Retinal pigment epithelial cell (primary cell): Measurements from ENCODE around the gene EDAR.

Experiments
- DNase-seq: peaks from one replicate; pipeline ENCODE4 v3.0.0-alpha.2; 2010; ENCODE audit warnings: low read depth
- H3K4me3 ChIP-seq: 2 replicates; pipeline ENCODE4 v1.5.1; 2011; ENCODE audit warnings: mild to moderate bottlenecking, low read length, control low read depth, moderate library complexity
- CTCF ChIP-seq: conservative IDR thresholded peaks from 2 replicates; pipeline ENCODE4 v1.5.1; 2011; ENCODE audit warnings: low read depth, low read length, control low read depth, inconsistent platforms

EDAR gene

GRCh38 chr2:108983610-108984009, 5.4 kb downstream of the EDAR start:
- no peak overlapping the region for H3K4me3 ChIP-seq
- TF ChIP-seq CTCF: no peak
- no peak for DNase-seq

GRCh38 chr2:108983061-108983460, 6.0 kb downstream of the EDAR start:
- DNase-seq: no peak
- no peak for TF ChIP-seq CTCF
- no peak overlapping the region for H3K4me3 ChIP-seq

- TF ChIP-seq CTCF: no peak
- DNase-seq: no peak
- no peak overlapping the region for H3K4me3 ChIP-seq
Observed at GRCh38 chr2:108982259-108982679, 6.8 kb downstream of the EDAR start.

GRCh38 chr2:108981846-108982245, 7.2 kb downstream of the EDAR start:
- DNase-seq: no peak
- no peak for TF ChIP-seq CTCF
- no peak overlapping the region for H3K4me3 ChIP-seq

GRCh38 chr2:108980076-108980475, 8.9 kb downstream of the EDAR start:
- DNase-seq: no peak
- TF ChIP-seq CTCF: no peak
- H3K4me3 ChIP-seq: no peak overlapping the region

GRCh38 chr2:108979461-108979860, 9.6 kb downstream of the EDAR start:
- TF ChIP-seq CTCF: no peak
- DNase-seq: no peak

GRCh38 chr2:108978709-108979111, 10.3 kb downstream of the EDAR start:
- no peak overlapping the region for H3K4me3 ChIP-seq
- TF ChIP-seq CTCF: no peak
- DNase-seq: no peak

More at GRCh38 chr2:108979461-108979860, 9.6 kb downstream of the EDAR start:
- no peak overlapping the region for H3K4me3 ChIP-seq
